Caco-2 (cell line): ENCODE data around the gene ZPR1. TPM values are rescaled to one million over a fixed set of nuclear protein-coding genes. Genes with fewer than 3 reads are reported as not detected.

Experiments
- BruUV-seq: library from RNA; stranded (reverse); fragments of 400-500 nt; replicated peaks from 2 replicates; lab custom pipeline; 2021; lab: Mats Ljungman, UMichigan
- CTCF ChIA-PET: fragments of 300-600 bp; sonication (Branson Sonifier 250); formaldehyde crosslinking; loops from one replicate; lab custom pipeline; 2022; ENCODE audit warnings: antibody characterized with exemption; lab: Charles Lee
- POLR2A ChIA-PET: fragments of 300-600 bp; sonication (Branson Sonifier 250); formaldehyde crosslinking; loops from one replicate; lab custom pipeline; 2022; ENCODE audit warnings: antibody characterized with exemption; lab: Charles Lee
- DNase-seq, 2 experiments: peaks; one replicate each; pipeline versions ENCODE4 v3.0.0 to v3.0.0-alpha.2; 2020 to 2022
- H3K27me3 ChIP-seq: replicated peaks from 2 replicates; pipeline ENCODE4 v1.6.0; 2011; ENCODE audit warnings: low read length; ENCODE audit not compliant: control insufficient read depth, insufficient read depth
- H3K36me3 ChIP-seq: 2 replicates; pipeline ENCODE4 v1.5.1; 2011; ENCODE audit warnings: low read length; ENCODE audit not compliant: control insufficient read depth, insufficient read depth
- H3K4me1 ChIP-seq: fragments of 250-450 bp; sonication (Bioruptor Pico); 2 replicates; pipeline ENCODE4 v1.5.1; 2020; ENCODE audit warnings: mild to moderate bottlenecking
- H3K4me3 ChIP-seq: 2 replicates; pipeline ENCODE4 v1.5.1; 2011; ENCODE audit warnings: low read depth, mild to moderate bottlenecking, control low read depth, low read length
- H3K9me3 ChIP-seq: fragments of 250-450 bp; sonication (Bioruptor Pico); 2 replicates; pipeline ENCODE4 v1.5.1; 2020; ENCODE audit warnings: mild to moderate bottlenecking, moderate library complexity
- H3K27ac Mint-ChIP-seq: one replicate; pipeline ENCODE4 v1.8.0; 2022; ENCODE audit warnings: mixed read lengths; ENCODE audit not compliant: unreplicated experiment
- H3K27me3 Mint-ChIP-seq: one replicate; pipeline ENCODE4 v1.8.0; 2022; ENCODE audit warnings: mixed read lengths; ENCODE audit not compliant: insufficient read depth, unreplicated experiment
- H3K36me3 Mint-ChIP-seq: one replicate; pipeline ENCODE4 v1.8.0; 2022; ENCODE audit warnings: mild to moderate bottlenecking, mixed read lengths; ENCODE audit not compliant: insufficient read depth, unreplicated experiment
- H3K4me1 Mint-ChIP-seq: one replicate; pipeline ENCODE4 v1.8.0; 2022; ENCODE audit warnings: low read depth, mixed read lengths; ENCODE audit not compliant: unreplicated experiment
- H3K4me3 Mint-ChIP-seq: one replicate; pipeline ENCODE4 v1.8.0; 2022; ENCODE audit warnings: mild to moderate bottlenecking, moderate library complexity, mixed read lengths; ENCODE audit not compliant: unreplicated experiment
- H3K9me3 Mint-ChIP-seq: one replicate; pipeline ENCODE4 v1.8.0; 2022; ENCODE audit warnings: mixed read lengths; ENCODE audit not compliant: unreplicated experiment
- CTCF ChIP-seq, 2 experiments: fragments of 200-600 bp in 1 of 2; IDR thresholded peaks; 1 replicate in 1 of 2; 2 replicates in 1 of 2; pipeline versions ENCODE4 v1.5.1 to v1.8.0; 2011 to 2022; ENCODE audit warnings: antibody characterized with exemption in 1 of 2, control low read depth in 1 of 2, inconsistent platforms in 1 of 2, low read depth in 1 of 2, low read length in 1 of 2, mild to moderate bottlenecking in 1 of 2, moderate library complexity in 1 of 2; ENCODE audit not compliant: insufficient read depth in 1 of 2, severe bottlenecking in 1 of 2, unreplicated experiment in 1 of 2
- intact Hi-C: fragments of 100-400 bp; cut with micrococcal nuclease; formaldehyde crosslinking; loops from one replicate; pipeline ENCODE4 v1.10.0; 2022; ENCODE audit not compliant: unreplicated experiment
- total RNA-seq: library from RNA; stranded (reverse); gene quantifications from 2 replicates; pipeline ENCODE4 v1.2.3, GENCODE V29; 2022

The ZPR1 gene
- total RNA-seq, 1 experiment from 2014 or later, result 194 TPM

DNA sequence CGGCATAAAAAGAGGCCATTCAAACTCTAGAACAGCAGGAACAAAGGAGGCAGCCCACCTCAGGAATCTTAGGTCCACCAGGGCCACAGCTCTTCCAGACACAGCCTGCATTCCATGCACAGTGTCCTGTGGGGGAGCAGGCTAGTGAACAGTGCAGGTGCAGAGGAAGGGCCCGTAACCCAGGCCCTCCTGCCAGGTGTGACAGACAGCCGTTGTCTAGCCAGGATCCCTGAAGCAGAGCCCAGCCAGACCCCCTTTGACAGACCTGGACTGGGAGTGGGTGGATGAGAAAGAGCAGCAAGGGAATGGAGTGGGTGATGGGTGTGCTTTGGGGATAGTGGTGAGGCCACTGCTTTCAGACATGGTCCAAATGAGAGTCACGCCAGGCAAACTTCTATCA, 1.2 kb upstream of the ZPR1 start:
- peaks cover 14% of the 10 kb centered on the region for H3K36me3 ChIP-seq
- TF ChIP-seq CTCF (IDR thresholded peaks at IDR 0.05; ENCODE audit: insufficient read depth in 1 of 2, low read depth in 1 of 2, low read length in 1 of 2, severe bottlenecking in 1 of 2, unreplicated experiment in 1 of 2), result no peak
- peaks cover 41% of the 10 kb centered on the region for H3K36me3 Mint-ChIP-seq
- no TSS peak for BruUV-seq
- peak overlapping the region; percentile 80 for H3K4me3 Mint-ChIP-seq
- DNase-seq, result peak in 1 of 2 experiments; percentile 26
- peaks cover 56% of the 10 kb centered on the region for H3K4me1 ChIP-seq
- H3K27ac Mint-ChIP-seq, result peak overlapping the region; percentile 94
- intact Hi-C loops, result loop anchor here (1.0 to 5.0 kb wide), 3 partner anchors 16 to 308 kb away; partner anchors contain the start of genes APOC3 and SIK3
- H3K4me3 ChIP-seq, result peak overlapping the region; percentile 80
- POLR2A ChIA-PET, result interaction anchor here (2.8 to 3.1 kb wide), 2 partner anchors 40 to 48 kb away, joined by 18 to 24 read pairs; partner anchors contain the start of genes APOA1 and APOC3
- H3K27me3 Mint-ChIP-seq, result no peaks in the 10 kb centered on the region
- peaks cover under 1% of the 10 kb centered on the region for H3K9me3 Mint-ChIP-seq
- H3K9me3 ChIP-seq, result no peaks in the 10 kb centered on the region
- CTCF ChIA-PET, result interaction anchor here (1.4 to 5.5 kb wide), 5 partner anchors 19 to 54 kb away, joined by 6 to 52 read pairs (median 15); partner anchors contain the start of genes APOA1 and APOC3
- H3K27me3 ChIP-seq, result no peaks in the 10 kb centered on the region
- H3K4me1 Mint-ChIP-seq, result peaks cover 50% of the 10 kb centered on the region

- H3K4me1 ChIP-seq, result peaks cover 52% of the 10 kb centered on the region
- peaks cover 45% of the 10 kb centered on the region for H3K36me3 Mint-ChIP-seq
- H3K27me3 Mint-ChIP-seq, result no peaks in the 10 kb centered on the region
- TSS peak; percentile 96 for BruUV-seq
- H3K27me3 ChIP-seq, result no peaks in the 10 kb centered on the region
- peak overlapping the region; percentile 80 for H3K4me3 Mint-ChIP-seq
- H3K4me3 ChIP-seq, result peak overlapping the region; percentile 80
- intact Hi-C loops, result loop anchor here (1.0 to 5.0 kb wide), 3 partner anchors 15 to 309 kb away; partner anchors contain the start of genes APOC3 and SIK3
- H3K27ac Mint-ChIP-seq, result peak overlapping the region; percentile 94
- no peaks in the 10 kb centered on the region for H3K9me3 Mint-ChIP-seq
- H3K9me3 ChIP-seq, result no peaks in the 10 kb centered on the region
- H3K4me1 Mint-ChIP-seq, result peaks cover 48% of the 10 kb centered on the region
- no peak for TF ChIP-seq CTCF (IDR thresholded peaks at IDR 0.05; ENCODE audit: insufficient read depth in 1 of 2, low read depth in 1 of 2, low read length in 1 of 2, severe bottlenecking in 1 of 2, unreplicated experiment in 1 of 2)
- POLR2A ChIA-PET, result interaction anchor here (0.6 to 3.1 kb wide), 10 partner anchors 12 to 356 kb away, joined by 3 to 24 read pairs (median 4); partner anchors contain the start of genes APOA1, APOC3 and PAFAH1B2
- CTCF ChIA-PET, result interaction anchor here (0.9 to 3.7 kb wide), 7 partner anchors 20 to 317 kb away, joined by 3 to 32 read pairs (median 6); partner anchors contain the start of genes APOA1 and APOC3
- DNase-seq, result no peak
- peaks cover 14% of the 10 kb centered on the region for H3K36me3 ChIP-seq
Measured at GRCh38 chr11:116788534-116788933, 711 bp upstream of the ZPR1 start.

DNA sequence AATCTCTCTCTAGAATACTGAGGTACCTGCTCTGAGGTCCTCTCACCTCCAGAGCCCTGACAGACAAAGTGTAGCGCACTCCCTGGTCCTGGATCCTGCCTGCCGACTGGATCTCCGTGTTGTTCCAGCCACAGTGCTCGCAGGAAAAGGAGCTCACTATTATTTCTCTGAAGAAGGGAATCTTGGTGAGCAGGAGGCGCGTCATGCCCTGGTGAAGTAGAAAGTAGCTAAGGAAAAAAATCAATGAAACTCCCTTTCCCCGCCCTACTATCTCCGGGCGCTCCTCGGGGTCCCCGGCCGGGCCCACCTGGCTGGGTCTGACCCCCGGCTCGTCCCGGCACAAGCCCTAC, 412 bp downstream of the ZPR1 start:
- H3K27me3 Mint-ChIP-seq, result no peaks in the 10 kb centered on the region
- no peaks in the 10 kb centered on the region for H3K9me3 Mint-ChIP-seq
- intact Hi-C loops, result loop anchor here (5.0 kb wide), 1 partner anchor 310 kb away; the partner anchor contains the start of gene SIK3

More for the DNA sequence above, 412 bp downstream of the ZPR1 start:
- TF ChIP-seq CTCF (IDR thresholded peaks at IDR 0.05; ENCODE audit: insufficient read depth in 1 of 2, low read depth in 1 of 2, low read length in 1 of 2, severe bottlenecking in 1 of 2, unreplicated experiment in 1 of 2), result no peak
- H3K4me1 Mint-ChIP-seq, result peaks cover 37% of the 10 kb centered on the region
- no peaks in the 10 kb centered on the region for H3K9me3 ChIP-seq
- peak overlapping the region; percentile 80 for H3K4me3 ChIP-seq
- H3K4me1 ChIP-seq, result peaks cover 40% of the 10 kb centered on the region
- no TSS peak for BruUV-seq
- POLR2A ChIA-PET, result interaction anchor here (0.9 to 3.1 kb wide), 10 partner anchors 11 to 357 kb away, joined by 3 to 24 read pairs (median 4); partner anchors contain the start of genes APOA1, APOC3 and PAFAH1B2
- H3K27me3 ChIP-seq, result no peaks in the 10 kb centered on the region
- H3K4me3 Mint-ChIP-seq, result peak overlapping the region; percentile 80
- H3K36me3 Mint-ChIP-seq, result peaks cover 57% of the 10 kb centered on the region
- peaks cover 15% of the 10 kb centered on the region for H3K36me3 ChIP-seq
- CTCF ChIA-PET, result interaction anchor here (1.1 to 3.7 kb wide), 7 partner anchors 21 to 93 kb away, joined by 3 to 32 read pairs (median 6); partner anchors contain the start of genes APOA1 and APOC3
- no peak for DNase-seq
- H3K27ac Mint-ChIP-seq, result peak overlapping the region; percentile 94
